ENCODE results near the gene TFDP1. TPM values are rescaled to one million over a fixed set of nuclear protein-coding genes. Genes with fewer than 3 reads are reported as not detected.

Gene TFDP1
- polyA plus RNA-seq, 1 of the 3 experiments (the other 2 are of a cell fraction): 76.7 TPM

- WGBS (ENCODE audit: low lambda C conversion rate): 89% methylated on average over 11 of the region's 11 CpGs
- CTCF ChIA-PET: interaction anchor here (0.8 kb wide), 1 partner anchor 26 kb away, joined by 3 read pairs; no protein-coding TSS in a partner anchor
These were observed 61.8 kb downstream of the TFDP1 start for GRCh38 chr13:113646376-113646775.

GRCh38 chr13:113646921-113647340, 62.4 kb downstream of the TFDP1 start:
- peaks cover 5 to 7% of the 10 kb centered on the region in 2 experiments for H3K36me3 ChIP-seq (replicated peaks in 1 of 2; ENCODE audit: control insufficient read depth in 1 of 2, insufficient read depth in 2 of 2, low read length in 1 of 2)
- peak overlapping the region; percentile 48; the same call in 1 of the 2 replicates for H3K4me2 ChIP-seq
- no peak overlapping the region for H3K9ac ChIP-seq
- DNase-seq: no peak
- H3K79me2 ChIP-seq (ENCODE audit: insufficient read depth): no peaks in the 10 kb centered on the region
- ChIA-PET CTCF (interaction anchor here (0.8 to 1.0 kb wide), 2 partner anchors 27 to 85 kb away, joined by 3 read pairs; no protein-coding TSS in a partner anchor), POLR2A (no interaction called here)
- no peak overlapping the region for H3K4me3 ChIP-seq (ENCODE audit: low read depth in 2 of 2, low read length in 1 of 2)
- peaks cover 12 to 17% of the 10 kb centered on the region in 2 experiments; a peak in 2 of 4 replicates for H3K4me1 ChIP-seq (ENCODE audit: control insufficient read depth in 1 of 2, insufficient read depth in 2 of 2, low read depth in 1 of 2, low read length in 1 of 2)
- H2AFZ ChIP-seq (ENCODE audit: low read depth): no peak overlapping the region
- no peaks in the 10 kb centered on the region for H4K20me1 ChIP-seq (ENCODE audit: insufficient read depth)
- no peaks in the 10 kb centered on the region for H3K9me3 ChIP-seq
- H3K9me2 ChIP-seq: no peaks in the 10 kb centered on the region
- H3F3A ChIP-seq (replicated peaks; ENCODE audit: insufficient read depth): peaks cover 7% of the 10 kb centered on the region
- no peaks in the 10 kb centered on the region for H3K27me3 ChIP-seq (ENCODE audit: insufficient read depth)
- peak overlapping the region; percentile 15 to 25; a peak in 3 of 4 replicates for H3K27ac ChIP-seq (ENCODE audit: low read depth in 2 of 2, low read length in 1 of 2)
- no peak for TF ChIP-seq JUND (IDR thresholded peaks at IDR 0.05)
- no peak for TF ChIP-seq NFIC (IDR thresholded peaks at IDR 0.05; ENCODE audit: borderline replicate concordance)
- TF ChIP-seq REST (IDR thresholded peaks at IDR 0.05; ENCODE audit: low read depth, low read length): no peak
- TF ChIP-seq FOSL2 (IDR thresholded peaks at IDR 0.05; ENCODE audit: borderline replicate concordance, low read depth): no peak
- TF ChIP-seq EP300 (IDR thresholded peaks at IDR 0.05; ENCODE audit: borderline replicate concordance in 1 of 2, low read depth in 1 of 2, low read length in 1 of 2): no peak
- no peak for TF ChIP-seq TEAD4 (IDR thresholded peaks at IDR 0.05; ENCODE audit: borderline replicate concordance, insufficient read depth)
- TF ChIP-seq TCF12 (IDR thresholded peaks at IDR 0.05): no peak
- no peak for TF ChIP-seq MAX (IDR thresholded peaks at IDR 0.05; ENCODE audit: low read depth)
- no peak for TF ChIP-seq ZBTB33 (IDR thresholded peaks at IDR 0.05; ENCODE audit: borderline replicate concordance, low read depth)
- WGBS (ENCODE audit: low lambda C conversion rate): 97% methylated on average over 10 of the region's 10 CpGs

More at GRCh38 chr13:113646376-113646775, 61.8 kb downstream of the TFDP1 start:
- Histone ChIP-seq H3K27ac (ENCODE audit: low read depth in 2 of 2, low read length in 1 of 2) (no peak overlapping the region), H3F3A (replicated peaks; ENCODE audit: insufficient read depth) (peaks cover 7% of the 10 kb centered on the region), H3K27me3 (ENCODE audit: insufficient read depth) (no peaks in the 10 kb centered on the region), H3K79me2 (ENCODE audit: insufficient read depth) (no peaks in the 10 kb centered on the region), H3K9me3 (no peaks in the 10 kb centered on the region), H3K4me1 (ENCODE audit: control insufficient read depth in 1 of 2, insufficient read depth in 2 of 2, low read depth in 1 of 2, low read length in 1 of 2) (peaks cover 12 to 19% of the 10 kb centered on the region in 2 experiments; a peak in 2 of 4 replicates), H3K4me3 (ENCODE audit: low read depth in 2 of 2, low read length in 1 of 2) (no peak overlapping the region), H3K9ac (no peak overlapping the region), H3K4me2 (no peak overlapping the region), H4K20me1 (ENCODE audit: insufficient read depth) (no peaks in the 10 kb centered on the region), H3K9me2 (no peaks in the 10 kb centered on the region), H3K36me3 (replicated peaks in 1 of 2; ENCODE audit: control insufficient read depth in 1 of 2, insufficient read depth in 2 of 2, low read length in 1 of 2) (peaks cover 5 to 13% of the 10 kb centered on the region in 2 experiments), H2AFZ (ENCODE audit: low read depth) (no peak overlapping the region)
- POLR2A ChIA-PET: no interaction called here
- no peak for TF ChIP-seq TAF1 (IDR thresholded peaks at IDR 0.05; ENCODE audit: borderline replicate concordance, low read depth, low read length)
- no peak for TF ChIP-seq ELF1 (IDR thresholded peaks at IDR 0.05)
- no peak for TF ChIP-seq CHD2 (IDR thresholded peaks at IDR 0.05; ENCODE audit: low read length, partially characterized antibody)
- no peak for TF ChIP-seq SIN3A (IDR thresholded peaks at IDR 0.05; ENCODE audit: borderline replicate concordance, low read depth, low read length)
- TF ChIP-seq NFIC (IDR thresholded peaks at IDR 0.05; ENCODE audit: borderline replicate concordance): no peak
- no peak for TF ChIP-seq GATA2 (CRISPR knock-in tag; IDR thresholded peaks at IDR 0.05)
- no peak for TF ChIP-seq PBX3 (IDR thresholded peaks at IDR 0.05)
- no peak for TF ChIP-seq EP300 (IDR thresholded peaks at IDR 0.05; ENCODE audit: borderline replicate concordance in 1 of 2, low read depth in 1 of 2, low read length in 1 of 2)
- TF ChIP-seq RFX5 (IDR thresholded peaks at IDR 0.05; ENCODE audit: low read length): no peak
- TF ChIP-seq NRF1 (IDR thresholded peaks at IDR 0.05; ENCODE audit: low read depth, low read length): no peak
- no peak for TF ChIP-seq FOSL2 (IDR thresholded peaks at IDR 0.05; ENCODE audit: borderline replicate concordance, low read depth)
- no peak for TF ChIP-seq YY1 (IDR thresholded peaks at IDR 0.05; ENCODE audit: low read depth)
- TF ChIP-seq IRF3 (IDR thresholded peaks at IDR 0.05; ENCODE audit: low read depth, low read length): no peak
- no peak for DNase-seq

Measured in SK-N-SH (cell line).